Tibial nerve (tissue), 4 donors: Measurements from ENCODE around the gene SLFN14. TPM values are rescaled to one million over a fixed set of nuclear protein-coding genes. Genes with fewer than 3 reads are reported as not detected.
"Not testable (repeated sequence)": the region's sequence is repeated elsewhere in the genome, so short reads cannot be mapped to it uniquely, and the experiment has no call there.

Experiments used
- DNase-seq, 2 donors: peaks; one replicate each; pipeline ENCODE4 v3.0.0-alpha.2; 2019; ENCODE audit warnings: low spot score in 2 of 2
- H3K27ac ChIP-seq, 4 donors: fragments of 200-600 bp; sonication (generic) in 3 of 4; one replicate each; pipeline ENCODE4 v1.5.1; 2017 to 2019; ENCODE audit warnings: mild to moderate bottlenecking in 1 of 4
- H3K27me3 ChIP-seq, 2 donors: fragments of 200-600 bp; sonication (generic) in 1 of 2; one replicate each; pipeline versions ENCODE4 v1.5.1 to v1.6.0; 2017 to 2019
- H3K36me3 ChIP-seq, 3 donors: fragments of 200-600 bp; sonication (generic); one replicate each; pipeline ENCODE4 v1.5.1; 2018 to 2019
- H3K4me1 ChIP-seq, 4 donors: fragments of 200-600 bp; sonication (generic) in 3 of 4; one replicate each; pipeline ENCODE4 v1.5.1; 2017 to 2019
- H3K4me3 ChIP-seq, 4 donors: fragments of 200-600 bp; sonication (generic) in 3 of 4; one replicate each; pipeline ENCODE4 v1.5.1; 2017 to 2019; ENCODE audit warnings: mild to moderate bottlenecking in 1 of 4, moderate library complexity in 1 of 4
- H3K9me3 ChIP-seq, 4 donors: fragments of 200-600 bp; sonication (generic) in 3 of 4; one replicate each; pipeline ENCODE4 v1.5.1; 2017 to 2019
- EP300 ChIP-seq, 2 donors: sonication (generic); formaldehyde crosslinking; IDR thresholded peaks; one replicate each; pipeline ENCODE4 v1.6.1; 2017; ENCODE audit warnings: antibody characterized with exemption in 2 of 2, mild to moderate bottlenecking in 1 of 2
- POLR2A ChIP-seq, 2 donors: fragments of 450-650 bp; IDR thresholded peaks; one replicate each; pipeline ENCODE4 v1.6.1; 2017; ENCODE audit warnings: antibody characterized with exemption in 2 of 2, mild to moderate bottlenecking in 2 of 2, moderate library complexity in 2 of 2
- WGBS, 2 donors: methylation state at CpG; one replicate each; pipeline ENCODE4 v1.1.5; 2018; 5-methylcytosine and 5-hydroxymethylcytosine counted together
- total RNA-seq, 4 donors: library from RNA; depleted of rRNA; stranded (reverse); fragments of >200 nt; gene quantifications; one replicate each; pipeline ENCODE4 v1.1.0, GENCODE V29; 2016
- TF ChIP-seq, protein P1 (sequence below), 5 experiments: fragments of 200-600 bp in 3 of 5; fragments of 450-650 bp in 2 of 5; sonication (generic) in 3 of 5; IDR thresholded peaks; one replicate each; pipeline ENCODE4 v1.5.1; 2016 to 2019; ENCODE audit warnings: antibody characterized with exemption in 5 of 5, mild to moderate bottlenecking in 3 of 5, moderate library complexity in 2 of 5

The SLFN14 gene
- total RNA-seq, 4 donors from 2014 or later, result not detected

DNA sequence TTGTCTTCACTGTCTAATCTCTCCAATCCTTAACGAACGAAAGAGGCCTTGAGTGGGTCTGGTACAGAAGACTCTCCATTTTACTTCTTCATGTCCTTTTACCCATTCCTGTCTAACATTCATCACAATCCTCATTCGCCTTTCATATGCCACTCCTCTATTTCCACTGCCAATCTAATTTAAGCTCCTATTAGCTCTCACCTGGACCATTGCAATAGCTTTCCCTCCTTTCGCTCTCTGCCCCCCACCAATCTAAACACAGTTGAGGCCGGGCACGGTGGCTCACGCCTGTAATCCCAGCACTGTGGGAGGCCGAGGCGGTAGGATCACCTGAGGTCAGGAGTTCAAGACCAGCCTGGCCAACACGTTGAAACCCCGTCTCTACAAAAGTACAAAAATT, 6.3 kb upstream of the SLFN14 start:
- H3K27ac ChIP-seq, result no peak overlapping the region
- 64 to 74% methylated on average over 11 of the region's 11 CpGs for WGBS, 2 donors
- DNase-seq, result no peak
- no peaks in the 10 kb centered on the region for H3K36me3 ChIP-seq
- H3K4me3 ChIP-seq, result peak overlapping the region; percentile 64 to 86 (median 73)
- TF ChIP-seq POLR2A (IDR thresholded peaks at IDR 0.05), result no peak
- TF ChIP-seq, protein P1, sequence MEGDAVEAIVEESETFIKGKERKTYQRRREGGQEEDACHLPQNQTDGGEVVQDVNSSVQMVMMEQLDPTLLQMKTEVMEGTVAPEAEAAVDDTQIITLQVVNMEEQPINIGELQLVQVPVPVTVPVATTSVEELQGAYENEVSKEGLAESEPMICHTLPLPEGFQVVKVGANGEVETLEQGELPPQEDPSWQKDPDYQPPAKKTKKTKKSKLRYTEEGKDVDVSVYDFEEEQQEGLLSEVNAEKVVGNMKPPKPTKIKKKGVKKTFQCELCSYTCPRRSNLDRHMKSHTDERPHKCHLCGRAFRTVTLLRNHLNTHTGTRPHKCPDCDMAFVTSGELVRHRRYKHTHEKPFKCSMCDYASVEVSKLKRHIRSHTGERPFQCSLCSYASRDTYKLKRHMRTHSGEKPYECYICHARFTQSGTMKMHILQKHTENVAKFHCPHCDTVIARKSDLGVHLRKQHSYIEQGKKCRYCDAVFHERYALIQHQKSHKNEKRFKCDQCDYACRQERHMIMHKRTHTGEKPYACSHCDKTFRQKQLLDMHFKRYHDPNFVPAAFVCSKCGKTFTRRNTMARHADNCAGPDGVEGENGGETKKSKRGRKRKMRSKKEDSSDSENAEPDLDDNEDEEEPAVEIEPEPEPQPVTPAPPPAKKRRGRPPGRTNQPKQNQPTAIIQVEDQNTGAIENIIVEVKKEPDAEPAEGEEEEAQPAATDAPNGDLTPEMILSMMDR (IDR thresholded peaks at IDR 0.05), result no peak
- peaks cover 0 to 39% (median 17%) of the 10 kb centered on the region in 4 donors for H3K4me1 ChIP-seq
- no peaks in the 10 kb centered on the region for H3K9me3 ChIP-seq
- H3K27me3 ChIP-seq, result no peaks in the 10 kb centered on the region

DNA sequence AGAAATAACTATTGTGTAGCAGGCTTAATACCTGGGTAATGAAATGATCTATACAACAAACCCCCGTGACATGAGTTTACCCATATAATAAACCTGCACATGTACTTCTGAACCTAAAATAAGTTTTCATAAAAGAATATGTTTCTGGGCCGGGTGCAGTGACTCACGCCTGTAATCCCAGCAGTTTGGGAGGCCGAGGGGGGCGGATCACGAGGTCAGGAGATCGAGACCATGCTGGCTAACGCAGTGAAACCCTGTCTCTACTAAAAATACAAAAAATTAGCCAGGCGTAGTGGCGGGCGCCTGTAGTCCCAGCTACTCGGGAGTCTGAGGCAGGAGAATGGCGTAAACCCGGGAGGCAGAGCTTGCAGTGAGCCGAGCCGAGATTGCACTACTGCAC, 2.6 kb upstream of the SLFN14 start:
- H3K9me3 ChIP-seq, H3K4me3 ChIP-seq, H3K27ac ChIP-seq, H3K27me3 ChIP-seq, H3K36me3 ChIP-seq, DNase-seq, H3K4me1 ChIP-seq: not testable (repeated sequence)
- WGBS, 2 donors, result 81% methylated on average over 16 of the region's 16 CpGs

DNA sequence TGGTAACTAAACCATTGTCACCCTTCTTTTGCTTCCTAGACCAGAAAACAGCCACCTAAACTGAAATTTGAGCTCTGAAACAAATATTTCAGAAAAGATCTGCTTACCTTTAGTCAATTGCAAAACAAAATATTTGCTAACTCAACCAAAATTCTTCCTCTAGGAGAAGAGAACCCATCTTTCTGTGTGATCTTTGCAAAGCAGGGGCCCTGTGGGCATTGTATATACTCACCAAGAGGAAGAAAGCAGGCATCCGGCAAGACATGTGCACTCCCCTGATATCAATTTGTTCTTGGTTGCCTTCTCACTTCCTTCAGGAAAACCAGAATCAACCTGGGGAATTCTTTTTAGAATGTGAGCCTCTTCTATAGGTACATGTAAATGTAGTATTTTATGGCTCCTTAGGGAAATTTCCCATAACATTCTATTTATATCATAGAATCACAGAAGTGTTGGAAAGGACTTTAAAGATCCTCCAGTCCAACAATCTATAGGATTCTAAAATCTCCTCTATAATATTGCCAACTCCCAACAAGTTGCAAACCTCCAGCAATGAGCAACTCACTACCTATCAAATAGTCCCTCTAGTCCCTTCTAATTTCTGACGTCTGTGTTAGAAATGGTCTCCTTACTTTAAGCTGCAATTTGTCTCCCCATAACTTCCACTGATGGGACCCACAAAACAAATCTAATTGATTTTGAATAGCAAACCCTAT, 966 bp downstream of the SLFN14 start:
- Histone ChIP-seq H3K36me3 (no peaks in the 10 kb centered on the region), H3K9me3 (no peaks in the 10 kb centered on the region), H3K27ac (no peak overlapping the region), H3K4me1 (no peaks in the 10 kb centered on the region), H3K4me3 (no peak overlapping the region), H3K27me3 (peaks cover 0 to 6% of the 10 kb centered on the region in 2 donors)
- 63 to 64% methylated on average over 2 of the region's 2 CpGs for WGBS, 2 donors
- TF ChIP-seq POLR2A (IDR thresholded peaks at IDR 0.05), result no peak
- TF ChIP-seq, protein P1 (IDR thresholded peaks at IDR 0.05), result no peak
- no peak for TF ChIP-seq EP300 (IDR thresholded peaks at IDR 0.05)
- no peak for DNase-seq

GRCh38 chr17:35557353-35557752, 3.3 kb downstream of the SLFN14 start:
- no peak overlapping the region for H3K27ac ChIP-seq

GRCh38 chr17:35555691-35556090, 4.9 kb downstream of the SLFN14 start:
- no peak for DNase-seq
- TF ChIP-seq, protein P1 (IDR thresholded peaks at IDR 0.05), result no peak
- TF ChIP-seq EP300 (IDR thresholded peaks at IDR 0.05) (no peak), POLR2A (IDR thresholded peaks at IDR 0.05) (no peak)
- H3K4me1 ChIP-seq, result no peaks in the 10 kb centered on the region
- H3K4me3 ChIP-seq, result no peak overlapping the region
- H3K36me3 ChIP-seq, result no peaks in the 10 kb centered on the region
- peaks cover 0 to 6% of the 10 kb centered on the region in 2 donors for H3K27me3 ChIP-seq
- 83 to 88% methylated on average over 5 of the region's 5 CpGs for WGBS, 2 donors
- no peaks in the 10 kb centered on the region for H3K9me3 ChIP-seq
- no peak overlapping the region for H3K27ac ChIP-seq

More at GRCh38 chr17:35557353-35557752, 3.3 kb downstream of the SLFN14 start:
- no peaks in the 10 kb centered on the region for H3K36me3 ChIP-seq
- H3K27me3 ChIP-seq, result peaks cover 0 to 6% of the 10 kb centered on the region in 2 donors
- no peak for TF ChIP-seq POLR2A (IDR thresholded peaks at IDR 0.05)
- no peaks in the 10 kb centered on the region for H3K9me3 ChIP-seq
- H3K4me3 ChIP-seq, result no peak overlapping the region
- DNase-seq, result no peak
- H3K4me1 ChIP-seq, result no peaks in the 10 kb centered on the region
- WGBS, 2 donors, result 80 to 82% methylated on average over 3 of the region's 3 CpGs

DNA sequence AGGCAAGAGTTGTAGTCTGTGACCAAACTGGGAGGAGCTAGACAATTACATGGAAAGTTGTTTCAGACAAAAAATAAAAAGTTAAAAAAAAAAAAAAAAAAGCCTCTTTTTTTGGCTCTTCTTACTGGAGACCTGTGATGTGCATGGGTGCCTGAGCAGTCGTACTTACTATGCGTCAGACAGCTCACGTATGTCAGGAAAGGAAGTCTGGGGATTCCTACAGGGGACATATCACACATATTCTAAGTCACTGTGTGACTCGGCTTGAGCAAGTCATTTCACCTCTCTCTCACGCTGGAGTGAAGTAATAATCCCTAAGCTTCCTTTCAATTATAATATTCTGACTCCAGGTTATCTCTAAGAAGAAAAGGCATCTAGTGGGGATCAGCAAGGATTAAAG, 6.0 kb downstream of the SLFN14 start:
- no peak for DNase-seq
- H3K4me3 ChIP-seq, result no peak overlapping the region
- whole genome bisulfite sequencing, 2 donors, result 76 to 78% methylated on average over 5 of the region's 5 CpGs
- no peaks in the 10 kb centered on the region for H3K4me1 ChIP-seq
- no peaks in the 10 kb centered on the region for H3K36me3 ChIP-seq
- no peaks in the 10 kb centered on the region for H3K9me3 ChIP-seq
- H3K27me3 ChIP-seq, result peaks cover 0 to 6% of the 10 kb centered on the region in 2 donors
- TF ChIP-seq EP300 (IDR thresholded peaks at IDR 0.05), result no peak
- TF ChIP-seq, protein P1 (IDR thresholded peaks at IDR 0.05), result no peak
- H3K27ac ChIP-seq, result no peak overlapping the region
